ENCODE data around the gene ADA.
"Not testable (repeated sequence)": the region's sequence is repeated elsewhere in the genome, so short reads cannot be mapped to it uniquely, and the experiment has no call there.

Gene ADA

DNA sequence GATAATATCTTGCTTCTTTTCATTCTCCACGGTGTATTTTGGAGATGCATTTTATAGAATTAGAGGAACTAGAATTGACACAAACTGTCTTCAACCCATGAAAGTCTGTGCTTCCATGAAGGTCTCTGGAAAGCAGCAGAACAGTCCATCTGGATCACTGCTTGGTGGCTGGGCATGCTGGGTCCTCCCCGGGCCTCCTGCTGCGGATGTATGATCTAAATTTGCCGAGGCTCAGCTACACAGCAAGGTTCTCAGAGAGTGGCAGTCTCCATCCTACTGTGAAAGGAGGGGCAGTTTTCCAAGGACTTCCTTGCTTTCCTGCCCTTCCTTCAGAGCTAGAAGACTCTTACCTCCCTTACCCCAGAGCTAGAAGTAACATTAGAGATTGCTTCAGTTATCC is 54.0 kb downstream of the ADA start:
- no peak for DNase-seq

DNA sequence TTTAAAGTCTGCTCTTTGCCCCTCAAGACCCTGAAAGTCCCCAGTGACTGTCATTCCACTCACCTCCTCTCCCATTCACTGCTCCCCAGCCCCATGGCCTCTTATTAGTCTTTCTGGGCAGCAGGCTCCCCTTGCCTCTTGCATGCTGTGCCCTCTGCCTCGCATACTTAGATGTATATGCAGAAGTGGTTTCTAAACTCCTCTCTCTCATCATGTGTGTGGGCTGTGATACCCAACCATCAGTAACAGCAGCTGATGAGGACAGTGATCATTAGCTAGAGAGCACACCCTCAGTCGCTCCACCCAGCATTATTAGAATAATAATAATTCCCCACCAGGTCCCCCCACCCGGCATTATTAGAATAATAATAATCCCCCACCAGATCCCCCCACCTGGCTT is 54.6 kb downstream of the ADA start:
- DNase-seq = no peak

GRCh38 chr20:44596010-44596409 is 55.5 kb downstream of the ADA start:
- no peak for DNase-seq

DNA sequence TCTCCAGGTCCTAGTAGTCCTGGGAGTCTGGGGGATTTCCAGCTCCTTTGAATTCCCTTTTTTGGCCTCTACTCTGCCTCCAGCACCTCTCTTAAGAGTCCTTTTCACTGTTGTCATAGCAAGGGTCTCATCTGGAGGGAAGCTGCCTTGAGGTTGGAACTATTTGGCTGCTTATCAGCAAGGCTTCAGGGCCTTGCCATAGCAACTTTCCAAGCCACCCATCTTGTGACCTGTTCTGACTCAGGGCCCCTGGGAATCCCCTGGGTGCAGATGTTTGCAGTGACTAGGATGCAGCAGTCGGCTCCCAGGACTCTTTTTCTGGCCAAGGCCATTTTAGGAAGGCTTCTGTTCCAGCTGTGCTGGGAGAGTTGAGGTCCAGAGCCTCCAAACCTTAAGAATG is 56.8 kb downstream of the ADA start:
- no peak for DNase-seq

DNA sequence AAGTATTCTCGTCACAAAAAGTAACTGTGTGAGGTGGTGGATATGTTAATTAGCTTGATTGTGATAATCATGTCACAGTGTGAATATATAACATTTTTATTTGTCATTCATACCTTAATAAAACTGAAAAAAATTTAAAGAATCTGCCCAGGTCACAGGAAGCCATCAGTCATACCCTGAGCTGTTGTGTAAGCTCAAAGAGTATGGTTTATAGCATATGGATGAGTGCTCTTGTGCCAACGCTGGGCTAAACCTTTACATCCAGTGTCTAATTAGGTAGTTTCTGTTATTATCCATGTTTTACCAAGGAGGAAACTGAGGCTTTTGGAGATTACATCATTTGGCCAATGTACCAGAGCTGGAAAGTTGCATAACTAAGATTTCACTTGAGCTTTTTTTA is 57.7 kb downstream of the ADA start:
- no peak for DNase-seq

- no peak for DNase-seq
These were observed 59.1 kb downstream of the ADA start for GRCh38 chr20:44592366-44592765.

DNA sequence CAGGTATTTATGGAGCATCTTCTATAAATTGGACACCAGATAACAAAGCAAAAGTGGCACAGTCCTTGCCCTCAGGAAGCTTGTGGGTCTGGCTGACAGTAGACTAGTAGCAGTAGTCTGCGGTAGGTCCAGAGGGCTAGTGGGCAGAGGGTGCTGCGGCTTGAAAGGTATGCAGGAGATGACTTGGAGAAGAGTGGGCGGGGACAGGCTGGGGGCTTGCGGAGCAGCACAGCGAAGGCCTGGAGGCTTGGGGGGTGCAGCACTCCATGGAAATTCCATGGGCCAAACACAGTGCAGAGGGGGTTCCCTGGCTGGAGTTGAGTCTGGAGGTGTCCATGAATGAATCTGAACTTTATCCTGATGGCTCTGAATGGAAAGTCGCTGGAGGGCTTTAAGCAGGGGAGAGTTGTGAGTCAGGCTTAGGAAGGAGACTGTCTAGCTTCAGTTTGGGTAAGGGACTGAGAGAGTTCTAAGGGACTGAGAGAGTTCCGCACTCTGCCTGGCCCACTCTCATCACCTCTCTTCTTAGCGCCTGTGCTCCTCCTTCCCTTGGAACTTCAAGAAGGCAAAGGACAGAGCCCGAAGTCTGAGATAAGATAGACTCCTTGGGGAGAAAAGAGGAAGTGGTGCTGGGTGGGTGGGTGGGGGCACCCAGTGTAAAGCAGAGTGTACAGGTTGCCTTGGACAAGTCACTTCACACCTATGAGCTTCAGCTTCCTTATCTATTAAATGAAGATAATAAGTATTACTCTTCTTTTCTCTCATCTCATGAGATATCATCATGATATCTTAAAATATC is 60.3 kb downstream of the ADA start:
- DNase-seq = no peak

- DNase-seq = no peak
These were observed 62.0 kb downstream of the ADA start for GRCh38 chr20:44589537-44589936.

- DNase-seq = not testable (repeated sequence)
These were observed 63.2 kb downstream of the ADA start for GRCh38 chr20:44588321-44588720.

- DNase-seq = no peak
These were observed 64.2 kb downstream of the ADA start for GRCh38 chr20:44587035-44587980.

- no peak for DNase-seq
These were observed 65.1 kb downstream of the ADA start for GRCh38 chr20:44586289-44586911.

DNA sequence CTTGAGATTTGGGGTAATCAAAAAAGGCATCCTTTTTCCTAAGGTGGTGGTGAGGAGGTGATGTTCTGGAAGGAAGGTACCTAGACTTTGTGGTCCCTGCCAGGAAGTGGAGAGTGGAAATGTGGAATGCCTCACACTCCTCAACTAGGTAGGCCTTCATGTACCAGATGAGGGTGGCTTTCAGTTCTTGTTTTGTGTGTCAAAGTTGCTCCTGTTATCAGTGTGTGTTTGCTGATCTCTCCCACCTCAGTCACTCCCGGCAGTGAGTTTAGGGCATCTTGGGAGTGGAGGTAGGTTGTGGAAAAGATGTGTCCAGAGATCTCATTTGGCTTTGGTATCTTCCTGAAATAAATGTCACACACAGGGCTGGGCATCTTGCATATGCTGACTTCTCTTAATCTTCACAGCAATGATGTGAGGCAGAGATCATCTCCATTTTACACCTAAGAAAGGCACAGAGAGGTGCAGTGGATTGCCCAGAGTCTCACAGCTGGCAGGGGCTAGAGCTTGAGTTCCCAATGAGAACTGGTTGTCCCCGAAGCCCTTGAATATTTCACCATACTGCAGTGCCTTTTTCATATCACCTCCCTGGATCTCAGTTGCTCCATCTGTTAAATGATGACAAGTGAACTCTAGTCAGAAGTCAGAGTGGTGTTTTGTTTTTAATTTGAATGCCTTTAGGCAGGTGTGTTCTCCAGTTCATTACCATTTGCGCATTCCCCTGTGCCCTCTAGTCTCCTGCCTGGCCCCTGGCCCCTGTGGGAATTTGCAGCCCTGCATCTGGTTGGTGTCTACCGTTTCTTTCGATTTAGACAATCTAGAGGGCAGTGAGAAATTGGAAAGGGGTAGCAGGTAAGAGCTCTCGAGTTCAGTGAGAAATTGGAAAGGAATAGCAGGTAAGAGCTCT is 66.2 kb downstream of the ADA start:
- DNase-seq = no peak

GRCh38 chr20:44584162-44584561 is 67.3 kb downstream of the ADA start:
- no peak for DNase-seq

DNA sequence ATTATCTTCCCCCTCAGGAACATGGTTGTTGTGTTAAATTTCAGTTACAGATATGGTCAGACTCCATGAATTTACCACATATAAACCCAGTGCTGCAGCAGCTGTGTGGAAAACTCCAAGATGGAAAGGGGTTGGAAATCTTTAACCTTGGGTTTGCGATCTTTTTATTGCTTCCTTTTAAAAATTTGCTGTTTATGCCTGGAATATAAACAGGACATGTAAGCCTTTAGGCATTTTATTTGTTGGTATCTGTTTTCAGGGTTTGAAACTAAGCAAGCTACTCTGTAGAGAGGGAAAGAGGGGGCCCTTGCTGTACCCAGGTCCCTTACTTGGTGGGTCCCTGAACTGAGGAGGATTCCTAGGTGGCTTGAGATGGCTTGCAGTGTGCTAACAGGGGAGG is 68.3 kb downstream of the ADA start:
- DNase-seq = no peak

- no peak for DNase-seq
These were observed 69.0 kb downstream of the ADA start, which contains the start of gene PKIG for GRCh38 chr20:44582311-44583025. Gene PKIG (plus strand): TSS chr20:44582579. CDS start chr20:44614557, 31,978 bp downstream.

DNA sequence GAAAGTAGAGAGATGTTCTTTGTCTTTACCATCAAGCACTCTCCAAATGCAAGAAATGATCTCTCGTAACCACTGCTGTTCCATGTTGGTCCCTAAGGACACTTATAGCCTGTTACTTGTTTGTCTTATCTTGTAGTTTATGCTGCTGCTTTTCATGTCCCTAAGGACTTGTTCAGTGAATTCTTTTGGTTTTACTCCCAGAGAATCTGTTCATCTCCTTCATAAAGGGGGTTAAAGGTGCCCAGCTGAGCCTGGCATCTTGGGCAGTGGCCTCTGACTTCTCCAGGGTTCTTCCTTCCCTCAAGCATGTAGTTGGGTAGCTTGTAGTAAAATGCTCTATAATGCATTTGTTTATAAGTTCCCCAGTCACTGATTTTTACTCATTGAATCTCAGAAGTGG is 70.0 kb downstream of the ADA start:
- DNase-seq = no peak

GRCh38 chr20:44580581-44581268 is 70.8 kb downstream of the ADA start:
- DNase-seq = no peak

- no peak for DNase-seq
These were observed 72.0 kb downstream of the ADA start for GRCh38 chr20:44579313-44580081.

- DNase-seq = no peak
These were observed 75.2 kb downstream of the ADA start for GRCh38 chr20:44576297-44576696.

GRCh38 chr20:44574372-44574771 is 77.1 kb downstream of the ADA start:
- no peak for DNase-seq

Measured in CD4-positive, alpha-beta T cell treated with Interleukin-4 for 4 hours (primary cell).